ENCODE measurements around the gene ZNF282. TPM values are rescaled to one million over a fixed set of nuclear protein-coding genes. Genes with fewer than 3 reads are reported as not detected.

The ZNF282 gene
- total and polyA plus RNA-seq, 9 of the 15 experiments (the other 6 are each of a cell fraction or from before 2014, with no cell fraction given) = 0.76 to 58.6 (median 17.4) TPM

DNA sequence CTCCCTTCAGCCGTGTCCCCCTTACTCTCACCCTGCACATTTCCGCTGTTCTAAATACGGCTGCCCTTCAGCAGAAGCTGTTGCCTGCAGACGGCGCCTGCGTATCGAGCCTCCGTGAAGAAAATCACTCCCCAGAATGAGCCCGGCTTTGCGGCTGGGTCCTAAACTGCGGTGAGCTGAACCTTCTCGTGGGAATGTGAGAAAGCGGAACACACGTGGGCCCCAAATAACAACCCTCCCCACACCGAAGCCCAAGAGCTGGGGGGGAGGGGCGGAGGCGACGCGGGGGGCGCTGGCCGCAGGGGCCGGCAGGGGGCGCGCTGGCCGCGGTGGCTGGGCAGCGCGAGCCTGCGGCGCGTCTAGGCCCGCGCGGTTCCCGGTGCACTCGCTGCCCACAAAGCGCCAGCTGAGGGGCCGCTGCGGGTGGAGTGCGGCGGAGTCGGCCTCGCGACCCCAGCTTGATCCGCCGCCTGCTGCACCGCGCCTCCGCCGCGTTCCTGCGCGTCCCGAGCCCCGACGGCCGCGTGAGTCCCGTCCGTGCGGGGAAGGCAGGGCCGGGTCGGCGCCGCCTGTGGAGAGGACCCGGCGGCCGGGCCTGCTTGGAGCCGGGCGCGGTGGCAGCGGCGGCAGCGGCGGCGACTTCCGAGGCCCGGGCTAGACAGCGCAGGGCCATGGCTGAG, 48.1 kb upstream of the ZNF282 start, which contains the start of gene ZNF398 (continued):
- TF ChIP-seq RNF219 (CRISPR knock-in tag; IDR thresholded peaks at IDR 0.05) (no peak), BCL6 (CRISPR knock-in tag; IDR thresholded peaks at IDR 0.05) (no peak), ZKSCAN8 (CRISPR knock-in tag; IDR thresholded peaks at IDR 0.05) (no peak), POLR2A (conservative IDR thresholded peaks at IDR 0.05) (peak; percentile 85), CREB1 (IDR thresholded peaks at IDR 0.05) (peak; percentile 44), CREB1 (CRISPR knock-in tag; IDR thresholded peaks at IDR 0.05) (peak; percentile 65; the same call in 1 of the 2 replicates), ESRRB (CRISPR knock-in tag; IDR thresholded peaks at IDR 0.05; ENCODE audit: borderline replicate concordance) (no peak), FOXM1 (IDR thresholded peaks at IDR 0.05; ENCODE audit: low read depth) (peak; percentile 27; the same call in 1 of the 2 replicates), FOXM1 (CRISPR knock-in tag; IDR thresholded peaks at IDR 0.05; ENCODE audit: low read depth) (0 out of 2 replicates have a peak, but pooled peaks have one; percentile 74), ZNF384 (IDR thresholded peaks at IDR 0.05; ENCODE audit: low read depth, low read length) (peak; percentile 50; the same call in 1 of the 2 replicates), ZNF124 (CRISPR knock-in tag; IDR thresholded peaks at IDR 0.05) (peak; percentile 44; the same call in 1 of the 2 replicates), BDP1 (IDR thresholded peaks at IDR 0.05; ENCODE audit: insufficient read depth, insufficient read length) (no peak), RBM17 (IDR thresholded peaks at IDR 0.05; ENCODE audit: borderline replicate concordance, low read depth, low read length) (no peak), XRCC3 (IDR thresholded peaks at IDR 0.05) (no peak), TGIF2 (CRISPR knock-in tag; IDR thresholded peaks at IDR 0.05) (no peak; the same call in 1 of the 2 replicates), XRCC5 (IDR thresholded peaks at IDR 0.05; ENCODE audit: low read depth, low read length) (no peak), SUPT5H (IDR thresholded peaks at IDR 0.05) (peak; percentile 81)
- TF ChIP-seq, protein P1, sequence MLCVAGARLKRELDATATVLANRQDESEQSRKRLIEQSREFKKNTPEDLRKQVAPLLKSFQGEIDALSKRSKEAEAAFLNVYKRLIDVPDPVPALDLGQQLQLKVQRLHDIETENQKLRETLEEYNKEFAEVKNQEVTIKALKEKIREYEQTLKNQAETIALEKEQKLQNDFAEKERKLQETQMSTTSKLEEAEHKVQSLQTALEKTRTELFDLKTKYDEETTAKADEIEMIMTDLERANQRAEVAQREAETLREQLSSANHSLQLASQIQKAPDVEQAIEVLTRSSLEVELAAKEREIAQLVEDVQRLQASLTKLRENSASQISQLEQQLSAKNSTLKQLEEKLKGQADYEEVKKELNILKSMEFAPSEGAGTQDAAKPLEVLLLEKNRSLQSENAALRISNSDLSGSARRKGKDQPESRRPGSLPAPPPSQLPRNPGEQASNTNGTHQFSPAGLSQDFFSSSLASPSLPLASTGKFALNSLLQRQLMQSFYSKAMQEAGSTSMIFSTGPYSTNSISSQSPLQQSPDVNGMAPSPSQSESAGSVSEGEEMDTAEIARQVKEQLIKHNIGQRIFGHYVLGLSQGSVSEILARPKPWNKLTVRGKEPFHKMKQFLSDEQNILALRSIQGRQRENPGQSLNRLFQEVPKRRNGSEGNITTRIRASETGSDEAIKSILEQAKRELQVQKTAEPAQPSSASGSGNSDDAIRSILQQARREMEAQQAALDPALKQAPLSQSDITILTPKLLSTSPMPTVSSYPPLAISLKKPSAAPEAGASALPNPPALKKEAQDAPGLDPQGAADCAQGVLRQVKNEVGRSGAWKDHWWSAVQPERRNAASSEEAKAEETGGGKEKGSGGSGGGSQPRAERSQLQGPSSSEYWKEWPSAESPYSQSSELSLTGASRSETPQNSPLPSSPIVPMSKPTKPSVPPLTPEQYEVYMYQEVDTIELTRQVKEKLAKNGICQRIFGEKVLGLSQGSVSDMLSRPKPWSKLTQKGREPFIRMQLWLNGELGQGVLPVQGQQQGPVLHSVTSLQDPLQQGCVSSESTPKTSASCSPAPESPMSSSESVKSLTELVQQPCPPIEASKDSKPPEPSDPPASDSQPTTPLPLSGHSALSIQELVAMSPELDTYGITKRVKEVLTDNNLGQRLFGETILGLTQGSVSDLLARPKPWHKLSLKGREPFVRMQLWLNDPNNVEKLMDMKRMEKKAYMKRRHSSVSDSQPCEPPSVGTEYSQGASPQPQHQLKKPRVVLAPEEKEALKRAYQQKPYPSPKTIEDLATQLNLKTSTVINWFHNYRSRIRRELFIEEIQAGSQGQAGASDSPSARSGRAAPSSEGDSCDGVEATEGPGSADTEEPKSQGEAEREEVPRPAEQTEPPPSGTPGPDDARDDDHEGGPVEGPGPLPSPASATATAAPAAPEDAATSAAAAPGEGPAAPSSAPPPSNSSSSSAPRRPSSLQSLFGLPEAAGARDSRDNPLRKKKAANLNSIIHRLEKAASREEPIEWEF (CRISPR knock-in tag; IDR thresholded peaks at IDR 0.05) = no peak
- TF ChIP-seq, protein P2, sequence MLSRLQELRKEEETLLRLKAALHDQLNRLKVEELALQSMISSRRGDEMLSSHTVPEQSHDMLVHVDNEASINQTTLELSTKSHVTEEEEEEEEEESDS (CRISPR knock-in tag; IDR thresholded peaks at IDR 0.05) = no peak
- TF ChIP-seq, protein P3, sequence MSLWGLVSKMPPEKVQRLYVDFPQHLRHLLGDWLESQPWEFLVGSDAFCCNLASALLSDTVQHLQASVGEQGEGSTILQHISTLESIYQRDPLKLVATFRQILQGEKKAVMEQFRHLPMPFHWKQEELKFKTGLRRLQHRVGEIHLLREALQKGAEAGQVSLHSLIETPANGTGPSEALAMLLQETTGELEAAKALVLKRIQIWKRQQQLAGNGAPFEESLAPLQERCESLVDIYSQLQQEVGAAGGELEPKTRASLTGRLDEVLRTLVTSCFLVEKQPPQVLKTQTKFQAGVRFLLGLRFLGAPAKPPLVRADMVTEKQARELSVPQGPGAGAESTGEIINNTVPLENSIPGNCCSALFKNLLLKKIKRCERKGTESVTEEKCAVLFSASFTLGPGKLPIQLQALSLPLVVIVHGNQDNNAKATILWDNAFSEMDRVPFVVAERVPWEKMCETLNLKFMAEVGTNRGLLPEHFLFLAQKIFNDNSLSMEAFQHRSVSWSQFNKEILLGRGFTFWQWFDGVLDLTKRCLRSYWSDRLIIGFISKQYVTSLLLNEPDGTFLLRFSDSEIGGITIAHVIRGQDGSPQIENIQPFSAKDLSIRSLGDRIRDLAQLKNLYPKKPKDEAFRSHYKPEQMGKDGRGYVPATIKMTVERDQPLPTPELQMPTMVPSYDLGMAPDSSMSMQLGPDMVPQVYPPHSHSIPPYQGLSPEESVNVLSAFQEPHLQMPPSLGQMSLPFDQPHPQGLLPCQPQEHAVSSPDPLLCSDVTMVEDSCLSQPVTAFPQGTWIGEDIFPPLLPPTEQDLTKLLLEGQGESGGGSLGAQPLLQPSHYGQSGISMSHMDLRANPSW (CRISPR knock-in tag; IDR thresholded peaks at IDR 0.05) = no peak; the same call in none of the 2 replicates
